A673 (cell line): Measurements from ENCODE around the gene CLEC1A.

Experiments
- CTCF ChIP-seq: fragments of 300-800, 200-600 bp; sonication (generic); conservative IDR thresholded peaks from 2 replicates; pipeline ENCODE4 v1.5.1; 2017; ENCODE audit warnings: low read depth, mild to moderate bottlenecking, antibody characterized with exemption, low read length, moderate library complexity, mixed read lengths
- EZH2 ChIP-seq: fragments of 200-600 bp; sonication (generic); IDR thresholded peaks from 2 replicates; pipeline ENCODE4 v1.6.1; 2017; ENCODE audit warnings: borderline replicate concordance, low read depth, mild to moderate bottlenecking, mixed read lengths, antibody characterized with exemption, low read length; ENCODE audit not compliant: poor library complexity, severe bottlenecking

- TF ChIP-seq CTCF (no peak), EZH2 (no peak)
These were observed 56.6 kb downstream of the CLEC1A start for GRCh38 chr12:10042167-10042566.
